Hepatocyte (in vitro differentiated cells): ENCODE results near the gene ISM1. TPM values are rescaled to one million over a fixed set of nuclear protein-coding genes. Genes with fewer than 3 reads are reported as not detected.

ENCODE experiments used
- DNase-seq: peaks from one replicate; pipeline ENCODE4 v3.0.0-alpha.2; 2016; ENCODE audit warnings: low spot score
- H2AFZ ChIP-seq: fragments of 200-600 bp; sonication (generic); 2 replicates; pipeline ENCODE4 v1.6.0; 2016; ENCODE audit warnings: antibody characterized with exemption, mild to moderate bottlenecking
- H3K27ac ChIP-seq: fragments of 200-600 bp; sonication (generic); 2 replicates; pipeline ENCODE4 v1.5.1; 2016; ENCODE audit warnings: mild to moderate bottlenecking
- H3K27me3 ChIP-seq: fragments of 200-600 bp; sonication (generic); 2 replicates; pipeline ENCODE4 v1.6.1; 2016
- H3K36me3 ChIP-seq: fragments of 200-600 bp; sonication (generic); replicated peaks from 2 replicates; pipeline ENCODE4 v1.5.1; 2016; ENCODE audit warnings: low read depth; ENCODE audit not compliant: insufficient read depth
- H3K4me1 ChIP-seq: fragments of 200-600 bp; sonication (generic); 2 replicates; pipeline ENCODE4 v1.5.1; 2016; ENCODE audit warnings: mild to moderate bottlenecking, moderate library complexity; ENCODE audit not compliant: insufficient read depth
- H3K4me2 ChIP-seq: fragments of 200-600 bp; sonication (generic); 2 replicates; pipeline ENCODE4 v1.6.0; 2016
- H3K4me3 ChIP-seq: fragments of 200-600 bp; sonication (generic); 2 replicates; pipeline ENCODE4 v1.5.1; 2016; ENCODE audit warnings: mild to moderate bottlenecking
- H3K79me2 ChIP-seq: fragments of 200-600 bp; sonication (generic); 2 replicates; pipeline ENCODE4 v1.6.0; 2017; ENCODE audit warnings: mild to moderate bottlenecking
- H3K9me2 ChIP-seq: fragments of 200-600 bp; sonication (generic); replicated peaks from 2 replicates; pipeline ENCODE4 v1.6.0; 2017; ENCODE audit warnings: mild to moderate bottlenecking; ENCODE audit not compliant: insufficient read depth
- H3K9me3 ChIP-seq: fragments of 200-600 bp; sonication (generic); 2 replicates; pipeline ENCODE4 v1.5.1; 2016; ENCODE audit warnings: low read depth, mild to moderate bottlenecking
- H4K20me1 ChIP-seq: fragments of 200-600 bp; sonication (generic); 2 replicates; pipeline ENCODE4 v1.6.0; 2016; ENCODE audit warnings: mild to moderate bottlenecking; ENCODE audit not compliant: insufficient read depth, poor library complexity, severe bottlenecking
- EZH2 ChIP-seq: fragments of 200-600 bp; sonication (generic); IDR thresholded peaks from 2 replicates; pipeline ENCODE4 v1.6.1; 2016; ENCODE audit warnings: antibody characterized with exemption, mild to moderate bottlenecking, borderline replicate concordance
- EZH2phosphoT487 ChIP-seq: fragments of 200-600 bp; sonication (generic); IDR thresholded peaks from one replicate; pipeline ENCODE4 v1.6.1; 2018; ENCODE audit warnings: antibody characterized with exemption, mild to moderate bottlenecking, low read depth, moderate library complexity; ENCODE audit not compliant: unreplicated experiment, severe bottlenecking
- WGBS: methylation state at CpG from one replicate; pipeline ENCODE4 v1.1.6; 2016; ENCODE audit warnings: low lambda C conversion rate; ENCODE audit errors: missing lambda C conversion rate; 5-methylcytosine and 5-hydroxymethylcytosine counted together
- polyA plus RNA-seq: library from polyadenylated mRNA; unstranded; fragments of >200 nt; fragmentation: Nextera tagmentation; extraction: Ambion mirVana; gene quantifications from 2 replicates; pipeline ENCODE4 v1.2.1, GENCODE V29; 2016
- total RNA-seq: library from RNA; depleted of rRNA; stranded (reverse); fragments of >200 nt; gene quantifications from 2 replicates; pipeline ENCODE4 v1.2.3, GENCODE V29; 2014
- TF ChIP-seq, protein P1 (sequence below): fragments of 200-600 bp; sonication (generic); IDR thresholded peaks from 2 replicates; pipeline ENCODE4 v1.5.1; 2016; ENCODE audit warnings: antibody characterized with exemption, mild to moderate bottlenecking; ENCODE audit not compliant: poor library complexity

The ISM1 gene
- total and polyA plus RNA-seq, 2 experiments from 2014 or later: 0.76 to 1.7 TPM

DNA sequence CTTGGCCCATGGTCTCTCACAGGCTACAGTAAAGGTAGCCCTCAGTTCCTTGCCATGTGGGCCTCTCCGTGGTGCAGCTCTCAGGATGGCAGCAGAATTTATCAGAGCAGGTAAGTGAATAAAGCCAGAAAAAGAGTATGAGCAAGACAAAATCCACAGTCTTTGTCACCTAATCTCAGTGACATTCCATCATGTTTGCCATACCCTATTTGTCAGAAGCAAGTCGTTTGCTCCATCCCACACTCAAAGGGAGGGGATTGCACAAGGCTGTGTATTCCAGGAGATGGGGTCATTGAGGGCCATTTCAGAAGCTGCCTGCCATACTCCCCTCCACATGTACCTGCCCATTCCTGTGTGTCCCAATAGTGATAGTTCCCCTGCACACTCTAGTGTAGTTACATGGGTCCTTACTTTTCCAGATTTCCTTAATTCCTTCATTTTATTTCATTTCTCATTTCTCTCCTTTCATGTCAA, 24.2 kb downstream of the ISM1 start:
- no peak overlapping the region for H3K4me2 ChIP-seq
- no peak for DNase-seq
- WGBS: 78% methylated on average over 2 of the region's 2 CpGs
- no peaks in the 10 kb centered on the region for H3K36me3 ChIP-seq
- H3K9me2 ChIP-seq: no peaks in the 10 kb centered on the region
- H3K79me2 ChIP-seq: no peaks in the 10 kb centered on the region
- H4K20me1 ChIP-seq: no peaks in the 10 kb centered on the region
- no peak overlapping the region for H3K27ac ChIP-seq
- no peak overlapping the region for H2AFZ ChIP-seq
- no peaks in the 10 kb centered on the region for H3K4me1 ChIP-seq
- H3K4me3 ChIP-seq: no peak overlapping the region
- TF ChIP-seq EZH2phosphoT487: no peak
- TF ChIP-seq, protein P1, sequence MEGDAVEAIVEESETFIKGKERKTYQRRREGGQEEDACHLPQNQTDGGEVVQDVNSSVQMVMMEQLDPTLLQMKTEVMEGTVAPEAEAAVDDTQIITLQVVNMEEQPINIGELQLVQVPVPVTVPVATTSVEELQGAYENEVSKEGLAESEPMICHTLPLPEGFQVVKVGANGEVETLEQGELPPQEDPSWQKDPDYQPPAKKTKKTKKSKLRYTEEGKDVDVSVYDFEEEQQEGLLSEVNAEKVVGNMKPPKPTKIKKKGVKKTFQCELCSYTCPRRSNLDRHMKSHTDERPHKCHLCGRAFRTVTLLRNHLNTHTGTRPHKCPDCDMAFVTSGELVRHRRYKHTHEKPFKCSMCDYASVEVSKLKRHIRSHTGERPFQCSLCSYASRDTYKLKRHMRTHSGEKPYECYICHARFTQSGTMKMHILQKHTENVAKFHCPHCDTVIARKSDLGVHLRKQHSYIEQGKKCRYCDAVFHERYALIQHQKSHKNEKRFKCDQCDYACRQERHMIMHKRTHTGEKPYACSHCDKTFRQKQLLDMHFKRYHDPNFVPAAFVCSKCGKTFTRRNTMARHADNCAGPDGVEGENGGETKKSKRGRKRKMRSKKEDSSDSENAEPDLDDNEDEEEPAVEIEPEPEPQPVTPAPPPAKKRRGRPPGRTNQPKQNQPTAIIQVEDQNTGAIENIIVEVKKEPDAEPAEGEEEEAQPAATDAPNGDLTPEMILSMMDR: no peak
- no peak for TF ChIP-seq EZH2
- H3K27me3 ChIP-seq: no peaks in the 10 kb centered on the region
- H3K9me3 ChIP-seq: no peaks in the 10 kb centered on the region

DNA sequence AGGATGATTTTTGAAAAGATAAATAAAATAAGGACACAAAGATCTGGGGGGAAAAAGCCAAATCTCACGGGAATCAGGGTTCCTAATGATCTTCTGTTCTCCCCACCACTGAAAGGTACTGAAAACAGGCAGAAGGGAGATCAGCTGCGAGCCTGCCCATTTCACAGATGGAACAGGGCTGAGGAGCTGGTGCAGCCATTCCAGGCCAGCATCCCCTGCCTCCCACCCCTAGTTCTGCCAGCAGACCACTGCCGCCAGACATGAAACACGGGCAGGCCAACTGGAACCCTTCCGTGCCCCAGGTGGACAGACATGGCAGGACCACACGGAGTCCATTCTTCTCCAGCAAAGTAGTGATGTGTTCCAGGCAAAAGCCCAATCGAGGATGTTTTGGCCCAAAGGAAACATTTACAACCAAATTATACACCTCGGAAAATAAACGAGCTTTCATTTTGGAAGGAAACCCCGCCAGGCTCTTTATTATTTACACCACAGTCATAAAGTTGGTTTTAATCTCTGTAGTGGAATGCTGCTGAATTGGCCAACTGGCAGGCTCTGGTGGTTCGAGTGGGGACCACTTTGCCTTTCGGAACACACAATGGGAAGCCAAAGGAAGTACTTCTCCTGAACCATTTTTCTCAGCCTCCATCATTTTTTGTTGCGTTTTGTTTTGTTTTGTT, 28.2 kb downstream of the ISM1 start:
- H3K79me2 ChIP-seq: no peaks in the 10 kb centered on the region
- no peak overlapping the region for H3K4me3 ChIP-seq
- H4K20me1 ChIP-seq: no peaks in the 10 kb centered on the region
- H3K4me1 ChIP-seq: no peaks in the 10 kb centered on the region
- H3K9me3 ChIP-seq: no peaks in the 10 kb centered on the region
- H3K27ac ChIP-seq: no peak overlapping the region
- H3K27me3 ChIP-seq: no peaks in the 10 kb centered on the region
- H3K9me2 ChIP-seq: no peaks in the 10 kb centered on the region
- no peak overlapping the region for H3K4me2 ChIP-seq
- no peak for TF ChIP-seq EZH2
- TF ChIP-seq EZH2phosphoT487: no peak
- TF ChIP-seq, protein P1: no peak
- WGBS: 86% methylated on average over 13 of the region's 13 CpGs
- DNase-seq: no peak
- no peak overlapping the region for H2AFZ ChIP-seq
- no peaks in the 10 kb centered on the region for H3K36me3 ChIP-seq

DNA sequence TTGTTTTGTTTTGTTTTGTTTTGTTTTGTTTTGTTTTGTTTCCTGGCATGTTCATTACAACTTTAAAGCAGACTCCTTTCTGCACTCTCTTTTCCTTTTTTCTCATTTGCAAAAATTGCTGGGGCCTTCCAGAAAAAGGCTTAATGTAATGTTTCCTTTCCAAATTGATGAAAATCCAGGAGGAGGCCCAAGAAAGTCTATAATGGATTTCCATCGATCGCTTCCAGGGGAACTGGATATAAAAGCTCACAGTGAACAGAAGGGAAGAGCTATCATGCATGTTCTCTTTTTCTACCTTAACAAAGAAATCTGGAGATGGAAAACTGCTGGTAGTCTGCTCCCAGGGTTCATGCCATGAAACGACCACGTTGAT, 28.7 kb downstream of the ISM1 start:
- no peak overlapping the region for H2AFZ ChIP-seq
- TF ChIP-seq EZH2: no peak
- TF ChIP-seq, protein P1: no peak
- no peak for TF ChIP-seq EZH2phosphoT487
- no peaks in the 10 kb centered on the region for H3K36me3 ChIP-seq
- H3K27me3 ChIP-seq: no peaks in the 10 kb centered on the region
- WGBS: 74% methylated on average over 4 of the region's 4 CpGs
- no peak overlapping the region for H3K4me3 ChIP-seq
- H3K27ac ChIP-seq: no peak overlapping the region
- H3K4me1 ChIP-seq: no peaks in the 10 kb centered on the region
- H3K9me3 ChIP-seq: no peaks in the 10 kb centered on the region
- no peak for DNase-seq
- no peaks in the 10 kb centered on the region for H3K79me2 ChIP-seq
- H3K4me2 ChIP-seq: no peak overlapping the region
- H4K20me1 ChIP-seq: no peaks in the 10 kb centered on the region
- no peaks in the 10 kb centered on the region for H3K9me2 ChIP-seq
